Inferior parietal cortex (tissue), 1 donor: ENCODE data around the gene LDLRAD2.

Experiments
- DNase-seq: peaks from one replicate; pipeline ENCODE4 v3.0.0-alpha.2; 2016; ENCODE audit errors: extremely low spot score

The LDLRAD2 gene

DNA sequence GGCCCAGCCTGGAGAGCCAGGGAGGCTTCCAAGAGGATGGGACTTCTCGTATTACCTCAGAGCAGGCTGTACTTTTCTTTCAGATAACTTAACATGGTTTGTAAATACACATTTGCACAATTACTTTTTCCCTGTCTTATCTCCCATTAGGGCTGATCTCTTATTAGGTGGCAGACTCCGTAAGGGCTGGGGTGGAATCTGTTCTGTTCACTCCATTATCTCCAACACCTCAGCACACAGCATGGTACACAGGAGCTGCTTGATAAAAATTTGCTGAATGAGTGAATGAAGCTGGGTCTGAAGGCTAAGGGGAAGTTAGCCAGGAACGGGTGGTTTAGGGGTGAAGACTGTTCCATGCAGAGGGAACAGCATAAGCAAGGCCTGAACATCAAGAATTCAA is 48.9 kb downstream of the LDLRAD2 start:
- no peak for DNase-seq

DNA sequence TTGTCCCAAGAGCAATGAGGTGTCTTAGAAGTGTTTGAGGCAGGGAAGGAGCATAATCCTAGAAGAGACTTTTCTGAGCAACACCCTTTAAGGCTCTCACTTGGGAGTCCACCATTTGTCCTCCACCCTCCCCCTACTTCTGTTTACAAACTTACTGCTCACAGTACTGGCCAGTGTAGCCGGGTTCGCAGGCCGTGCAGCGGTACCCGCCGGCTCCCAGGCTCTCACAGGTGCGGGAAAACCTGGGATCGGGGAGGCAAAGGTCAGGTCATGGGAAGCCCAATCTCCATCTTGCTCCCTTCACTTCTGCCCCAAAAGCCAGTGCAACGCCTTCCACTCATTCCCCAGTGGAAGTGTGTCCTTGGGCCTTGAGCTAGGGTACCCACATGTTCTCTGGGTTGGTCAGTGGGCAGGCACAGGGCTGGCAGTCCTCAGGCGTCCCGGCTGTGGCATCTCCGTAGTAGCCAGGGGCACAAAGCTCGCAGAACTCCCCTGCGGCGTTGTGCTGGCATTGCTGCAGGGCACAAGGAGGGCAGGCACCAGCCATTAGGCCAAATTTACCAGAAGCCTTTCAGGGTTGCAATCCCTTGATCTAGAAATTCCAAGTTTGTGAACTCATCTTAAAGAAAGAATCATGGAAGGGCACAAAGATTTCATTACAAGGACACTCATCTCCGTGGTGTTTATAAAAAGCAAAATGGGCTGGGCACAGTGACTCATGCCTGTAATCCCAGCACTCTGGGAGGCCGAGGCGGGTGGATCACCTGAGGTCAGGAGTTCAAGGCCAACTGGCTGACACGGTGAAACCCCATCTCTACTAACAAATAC is 49.8 kb downstream of the LDLRAD2 start:
- DNase-seq, result no peak

GRCh38 chr1:21863981-21864380 is 51.9 kb downstream of the LDLRAD2 start:
- DNase-seq, result no peak

- no peak for DNase-seq
These were observed 52.7 kb downstream of the LDLRAD2 start for GRCh38 chr1:21864730-21865129.

GRCh38 chr1:21865609-21865942 is 53.5 kb downstream of the LDLRAD2 start:
- DNase-seq, result no peak

- no peak for DNase-seq
These were observed 54.1 kb downstream of the LDLRAD2 start for GRCh38 chr1:21865943-21866706.

DNA sequence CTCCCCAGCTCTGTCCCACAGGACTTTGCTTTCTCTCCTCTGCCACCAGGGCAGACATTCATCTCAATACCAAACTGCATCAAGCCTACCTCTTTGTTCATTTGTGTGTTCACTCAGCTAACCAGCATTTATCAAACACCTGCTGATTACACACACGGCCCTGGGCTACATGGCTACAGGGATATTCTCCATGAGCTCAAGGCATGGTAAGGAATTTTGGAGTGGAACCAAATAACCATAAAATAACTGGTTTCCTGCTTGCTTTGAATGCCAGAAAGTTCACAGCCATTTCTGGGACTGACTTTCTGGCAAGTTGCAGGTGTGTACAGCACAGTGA is 54.6 kb downstream of the LDLRAD2 start:
- DNase-seq, result no peak

- DNase-seq, result no peak
These were observed 55.5 kb downstream of the LDLRAD2 start for GRCh38 chr1:21867451-21867996.

- no peak for DNase-seq
These were observed 56.4 kb downstream of the LDLRAD2 start for GRCh38 chr1:21868482-21868881.

GRCh38 chr1:21868941-21869454 is 56.9 kb downstream of the LDLRAD2 start:
- DNase-seq, result no peak

DNA sequence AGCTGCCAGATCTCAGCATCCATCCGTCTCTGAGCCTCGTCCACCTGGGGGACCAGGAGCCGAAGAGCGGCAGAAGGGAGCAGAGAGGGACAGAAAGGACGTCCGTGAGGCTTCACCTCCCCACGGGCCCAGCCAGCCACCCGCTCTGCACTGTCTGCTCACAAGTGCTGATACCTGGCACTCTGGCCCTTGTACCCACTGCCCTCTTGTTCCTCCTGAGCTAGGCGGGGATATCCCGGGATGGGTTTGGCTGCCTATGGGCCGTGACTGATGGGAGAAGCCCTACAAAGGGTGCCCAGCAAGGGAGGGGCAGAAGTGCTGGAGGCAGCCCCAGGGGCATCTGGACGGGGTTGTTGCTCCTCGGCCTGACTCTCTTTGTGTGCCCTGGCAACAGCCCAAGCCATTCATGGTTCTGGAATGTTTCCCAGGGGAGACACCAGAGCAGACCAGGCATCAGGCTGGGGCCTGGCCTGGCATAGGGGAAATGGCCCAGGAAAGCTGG is 57.6 kb downstream of the LDLRAD2 start:
- DNase-seq, result peak; percentile 58

DNA sequence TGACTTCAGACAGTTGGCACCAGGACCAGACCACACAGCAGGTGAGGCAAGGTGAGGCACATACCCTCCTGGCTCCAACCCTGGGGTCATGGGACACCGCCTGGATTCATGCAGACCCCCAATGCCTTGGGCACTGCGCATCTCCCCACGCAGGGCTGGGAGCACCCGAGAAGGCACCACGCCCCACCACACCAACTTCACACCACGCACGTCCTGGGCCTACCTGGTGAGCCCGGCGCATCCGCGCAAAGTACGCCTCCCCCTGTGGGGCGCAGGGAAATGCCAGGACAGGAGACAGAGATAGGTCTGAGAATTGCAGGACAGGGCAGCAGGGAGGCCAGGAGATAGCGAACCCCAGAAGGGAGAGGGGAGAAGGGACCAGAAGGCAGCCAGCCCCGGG is 58.5 kb downstream of the LDLRAD2 start:
- DNase-seq, result no peak

DNA sequence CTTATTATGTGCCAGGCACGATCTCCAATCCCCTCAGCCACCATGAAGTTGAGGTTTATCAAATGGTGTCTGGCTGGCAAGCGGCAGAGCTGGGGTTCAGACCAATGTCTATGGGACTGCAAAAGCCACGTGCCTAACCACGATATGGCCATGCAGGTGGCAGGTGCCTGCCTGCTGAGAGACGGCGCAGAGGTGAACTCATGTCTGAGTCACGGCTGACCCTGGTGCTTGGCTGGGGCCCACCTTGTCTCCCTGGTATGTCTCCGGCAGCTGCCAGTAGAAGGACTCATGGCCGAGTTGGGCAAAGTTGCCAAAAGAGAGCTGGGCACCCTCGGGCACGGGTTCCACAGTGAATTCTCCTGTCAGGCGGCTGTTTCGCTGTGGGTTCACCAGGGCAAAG is 59.9 kb downstream of the LDLRAD2 start:
- DNase-seq, result no peak

GRCh38 chr1:21872445-21873079 is 60.5 kb downstream of the LDLRAD2 start:
- DNase-seq, result no peak

GRCh38 chr1:21873174-21873573 is 61.1 kb downstream of the LDLRAD2 start:
- no peak for DNase-seq

- DNase-seq, result no peak
These were observed 61.7 kb downstream of the LDLRAD2 start for GRCh38 chr1:21873761-21874160.

DNA sequence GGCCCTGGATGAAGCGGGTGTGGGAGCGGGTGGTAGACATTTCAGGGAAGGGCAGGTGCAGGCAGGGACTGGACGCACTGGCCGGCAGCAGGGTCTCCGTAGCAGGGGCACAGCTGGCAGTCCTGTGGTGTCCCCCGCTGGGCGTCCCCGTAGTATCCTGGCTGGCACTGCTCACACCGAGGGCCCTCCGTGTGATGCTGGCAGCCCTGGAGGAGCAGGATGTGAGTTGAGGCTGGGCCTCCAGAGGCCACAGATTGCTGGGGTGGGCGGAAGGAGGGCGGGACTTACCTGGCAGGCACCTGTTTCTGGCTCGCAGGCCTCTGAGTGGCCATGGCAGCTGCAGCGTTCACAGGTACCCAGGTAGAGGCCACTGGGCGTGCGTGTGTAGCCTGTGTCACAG is 62.3 kb downstream of the LDLRAD2 start:
- no peak for DNase-seq
